HCT116 (cell line): ENCODE results near the gene A4GNT. TPM values are rescaled to one million over a fixed set of nuclear protein-coding genes. Genes with fewer than 3 reads are reported as not detected.

Experiments used
- ATAC-seq: fragments of 200-7000 bp; cut with Tn5 transposase; 2 replicates; pipeline ENCODE4 v1.9.1; 2020; ENCODE audit warnings: mild to moderate bottlenecking, moderate library complexity
- BruUV-seq: library from RNA; stranded (reverse); fragments of 400-500 nt; replicated peaks from 2 replicates; lab custom pipeline; 2021; lab: Mats Ljungman, UMichigan
- CTCF ChIA-PET: fragments of 300-600 bp; sonication (Branson Sonifier 250); formaldehyde crosslinking; loops from one replicate; lab custom pipeline; 2021; ENCODE audit warnings: antibody characterized with exemption; lab: Charles Lee
- POLR2A ChIA-PET: fragments of 300-600, 350-600 bp; sonication (Branson Sonifier 250); formaldehyde crosslinking; loops from one replicate; lab custom pipeline; 2021; ENCODE audit warnings: antibody characterized with exemption; lab: Charles Lee
- RAD21 ChIA-PET, 2 experiments: fragments of 300-600 bp; sonication (Branson Sonifier 250); formaldehyde crosslinking; loops; one replicate each; lab custom pipeline; 2023; ENCODE audit warnings: low total read pairs in 2 of 2; ENCODE audit not compliant: uncharacterized antibody in 2 of 2, unreplicated experiment in 2 of 2, low non-redundant PET in 1 of 2; lab: Charles Lee
- DNase-seq: peaks from one replicate; pipeline ENCODE4 v3.0.0-alpha.2; 2010; ENCODE audit warnings: low read depth, low spot score
- H2AFZ ChIP-seq: fragments of 200-600 bp; shearing (Covaris generic), sonication (generic); 2 replicates; pipeline ENCODE4 v1.6.1; 2017; ENCODE audit warnings: low read depth, mixed run types, mixed read lengths, antibody characterized with exemption, low read length; ENCODE audit not compliant: poor library complexity, severe bottlenecking
- H3K27ac ChIP-seq: 2 replicates; pipeline ENCODE4 v1.5.1; 2012; ENCODE audit warnings: low read depth, low read length
- H3K27me3 ChIP-seq: fragments of 200-600 bp; sonication (generic); 2 replicates; pipeline ENCODE4 v1.6.1; 2016; ENCODE audit warnings: mixed run types, low read length, mixed read lengths; ENCODE audit not compliant: insufficient read depth
- H3K36me3 ChIP-seq, 2 experiments: fragments of 200-500 bp in 1 of 2; fragments of 200-600 bp in 1 of 2; sonication (Bioruptor generic) in 1 of 2; sonication (generic) in 1 of 2; 2 replicates each; pipeline versions ENCODE4 v1.5.1 to v1.6.1; 2014 to 2016; ENCODE audit warnings: low read length in 2 of 2, inconsistent platforms in 1 of 2, mixed read lengths in 1 of 2, mixed run types in 1 of 2; ENCODE audit not compliant: insufficient read depth in 2 of 2, control insufficient read depth in 1 of 2
- H3K4me1 ChIP-seq, 2 experiments: fragments of 200-600 bp in 1 of 2; sonication (generic) in 1 of 2; 2 replicates each; pipeline versions ENCODE4 v1.5.1 to v1.6.1; 2012 to 2017; ENCODE audit warnings: low read length in 2 of 2, inconsistent platforms in 1 of 2, mild to moderate bottlenecking in 1 of 2, mixed read lengths in 1 of 2, mixed run types in 1 of 2, moderate library complexity in 1 of 2; ENCODE audit not compliant: insufficient read depth in 2 of 2, control insufficient read depth in 1 of 2
- H3K4me2 ChIP-seq: fragments of 200-600 bp; sonication (generic); 2 replicates; pipeline ENCODE4 v1.6.1; 2017; ENCODE audit warnings: mixed run types, low read length, mixed read lengths
- H3K4me3 ChIP-seq, 2 experiments: fragments of 200-600 bp in 1 of 2; sonication (generic) in 1 of 2; replicated peaks in 1 of 2; 2 replicates each; pipeline ENCODE4 v1.5.1; 2011 to 2016; ENCODE audit warnings: low read length in 2 of 2, control low read depth in 1 of 2, low read depth in 1 of 2, mild to moderate bottlenecking in 1 of 2, mixed read lengths in 1 of 2, mixed run types in 1 of 2
- H3K79me2 ChIP-seq: fragments of 200-600 bp; sonication (generic); 2 replicates; pipeline ENCODE4 v1.6.1; 2017; ENCODE audit warnings: mild to moderate bottlenecking, mixed run types, low read length, moderate library complexity, mixed read lengths; ENCODE audit not compliant: insufficient read depth
- H3K9ac ChIP-seq: fragments of 200-600 bp; sonication (generic); 2 replicates; pipeline ENCODE4 v1.6.1; 2016; ENCODE audit warnings: low read length, mixed read lengths
- H3K9me2 ChIP-seq: fragments of 200-600 bp; sonication (generic), shearing (Covaris generic); 2 replicates; pipeline ENCODE4 v1.6.1; 2017; ENCODE audit warnings: mixed run types, mild to moderate bottlenecking, moderate library complexity; ENCODE audit not compliant: insufficient read depth
- H3K9me3 ChIP-seq, 2 experiments: fragments of 200-500 bp in 1 of 2; fragments of 200-600 bp in 1 of 2; sonication (Bioruptor generic) in 1 of 2; sonication (generic) in 1 of 2; 2 replicates each; pipeline ENCODE4 v1.6.1; 2014 to 2017; ENCODE audit warnings: low read length in 2 of 2, mixed read lengths in 2 of 2, inconsistent platforms in 1 of 2, low read depth in 1 of 2, mild to moderate bottlenecking in 1 of 2, mixed run types in 1 of 2, moderate library complexity in 1 of 2; ENCODE audit not compliant: control insufficient read depth in 1 of 2, insufficient read depth in 1 of 2
- H4K20me1 ChIP-seq: fragments of 200-600 bp; sonication (generic), shearing (Covaris generic); 2 replicates; pipeline ENCODE4 v1.6.1; 2017; ENCODE audit warnings: mixed run types, mild to moderate bottlenecking, moderate library complexity; ENCODE audit not compliant: insufficient read depth
- CBX3 ChIP-seq: IDR thresholded peaks from 2 replicates; pipeline ENCODE4 v1.6.1; 2012; ENCODE audit warnings: low read depth
- CEBPB ChIP-seq: IDR thresholded peaks from 2 replicates; pipeline ENCODE4 v1.6.1; 2012; ENCODE audit warnings: low read depth
- ELF1 ChIP-seq: IDR thresholded peaks from 2 replicates; pipeline ENCODE4 v1.6.1; 2012; ENCODE audit warnings: low read depth, borderline replicate concordance
- EZH2phosphoT487 ChIP-seq: fragments of 200-600 bp; IDR thresholded peaks from 2 replicates; pipeline ENCODE4 v1.6.1; 2018; ENCODE audit warnings: antibody characterized with exemption, borderline replicate concordance
- FOSL1 ChIP-seq: IDR thresholded peaks from 2 replicates; pipeline ENCODE4 v1.6.1; 2012; ENCODE audit warnings: low read depth
- JUND ChIP-seq: IDR thresholded peaks from 2 replicates; pipeline ENCODE4 v1.6.1; 2012
- POLR2A ChIP-seq: IDR thresholded peaks from 2 replicates; pipeline ENCODE4 v1.7.0; 2011; ENCODE audit warnings: borderline replicate concordance; ENCODE audit not compliant: insufficient read depth, insufficient read length; ENCODE audit errors: extremely low read depth
- POLR2AphosphoS5 ChIP-seq: IDR thresholded peaks from 2 replicates; pipeline ENCODE4 v1.6.1; 2011; ENCODE audit warnings: mild to moderate bottlenecking, low read depth, low read length, moderate library complexity
- RAD21 ChIP-seq: IDR thresholded peaks from 2 replicates; pipeline ENCODE4 v1.6.1; 2012; ENCODE audit warnings: low read depth, mild to moderate bottlenecking
- REST ChIP-seq: IDR thresholded peaks from 2 replicates; pipeline ENCODE4 v1.6.1; 2012; ENCODE audit warnings: low read depth
- SIN3A ChIP-seq: IDR thresholded peaks from 2 replicates; pipeline ENCODE4 v1.6.1; 2012; ENCODE audit warnings: low read depth
- SRF ChIP-seq: IDR thresholded peaks from 2 replicates; pipeline ENCODE4 v1.6.1; 2012; ENCODE audit warnings: low read depth
- TCF7L2 ChIP-seq: IDR thresholded peaks from 2 replicates; pipeline ENCODE4 v1.7.0; 2011; ENCODE audit warnings: borderline replicate concordance, inconsistent platforms; ENCODE audit not compliant: insufficient read depth, insufficient read length; ENCODE audit errors: extremely low read depth
- YY1 ChIP-seq: IDR thresholded peaks from 2 replicates; pipeline ENCODE4 v1.6.1; 2011; ENCODE audit warnings: low read length, low read depth, moderate library complexity, mild to moderate bottlenecking; ENCODE audit not compliant: insufficient replicate concordance; ENCODE audit errors: extremely low read depth
- ZFX ChIP-seq: fragments of 450-650 bp; IDR thresholded peaks from 2 replicates; pipeline ENCODE4 v1.6.1; 2017
- ZNF274 ChIP-seq: fragments of 200-500 bp; sonication (Bioruptor generic); IDR thresholded peaks from 2 replicates; pipeline ENCODE4 v1.6.1; 2014; ENCODE audit warnings: mild to moderate bottlenecking, low read depth, low read length, inconsistent platforms
- intact Hi-C: fragments of 100-400 bp; cut with micrococcal nuclease; formaldehyde crosslinking; loops from 2 replicates; pipeline ENCODE4 v1.10.0; 2022
- total RNA-seq: library from RNA; stranded (reverse); gene quantifications from one replicate; pipeline ENCODE4 v1.2.1, GENCODE V29; 2021; ENCODE audit not compliant: unreplicated experiment
- TF ChIP-seq, protein P1 (sequence below): IDR thresholded peaks from 2 replicates; pipeline ENCODE4 v1.6.1; 2011; ENCODE audit warnings: mild to moderate bottlenecking, low read length, moderate library complexity; ENCODE audit not compliant: insufficient replicate concordance; ENCODE audit errors: extremely low read depth
- TF ChIP-seq, protein P2 (sequence below), 3 experiments: fragments of 200-600 bp in 1 of 3; sonication (generic) in 1 of 3; IDR thresholded peaks in 2 of 3; conservative IDR thresholded peaks in 1 of 3; 2 replicates each; pipeline ENCODE4 v1.5.1; 2012 to 2017; ENCODE audit warnings: low read depth in 2 of 3, low read length in 2 of 3, antibody characterized with exemption in 1 of 3, borderline replicate concordance in 1 of 3, control low read depth in 1 of 3, mild to moderate bottlenecking in 1 of 3, mixed read lengths in 1 of 3, mixed run types in 1 of 3, moderate library complexity in 1 of 3; ENCODE audit not compliant: insufficient read depth in 1 of 3
- TF ChIP-seq, protein P3 (sequence below): IDR thresholded peaks from 2 replicates; pipeline ENCODE4 v1.6.1; 2012

The A4GNT gene
- total RNA-seq, 1 experiment from 2014 or later: not detected

GRCh38 chr3:138137861-138138260, 5.7 kb upstream of the A4GNT start:
- Histone ChIP-seq H3K27ac (no peak overlapping the region), H3K9me2 (no peaks in the 10 kb centered on the region), H3K9me3 (no peaks in the 10 kb centered on the region), H3K4me1 (no peaks in the 10 kb centered on the region), H3K27me3 (no peaks in the 10 kb centered on the region), H4K20me1 (no peaks in the 10 kb centered on the region), H3K36me3 (no peaks in the 10 kb centered on the region), H2AFZ (no peak overlapping the region), H3K79me2 (no peaks in the 10 kb centered on the region), H3K9ac (no peak overlapping the region), H3K4me3 (no peak overlapping the region), H3K4me2 (no peak overlapping the region)
- CTCF ChIA-PET: no interaction called here
- no peak for TF ChIP-seq SRF
- TF ChIP-seq POLR2AphosphoS5: no peak
- TF ChIP-seq ELF1: no peak
- no peak for TF ChIP-seq JUND
- TF ChIP-seq YY1: no peak
- TF ChIP-seq, protein P1, sequence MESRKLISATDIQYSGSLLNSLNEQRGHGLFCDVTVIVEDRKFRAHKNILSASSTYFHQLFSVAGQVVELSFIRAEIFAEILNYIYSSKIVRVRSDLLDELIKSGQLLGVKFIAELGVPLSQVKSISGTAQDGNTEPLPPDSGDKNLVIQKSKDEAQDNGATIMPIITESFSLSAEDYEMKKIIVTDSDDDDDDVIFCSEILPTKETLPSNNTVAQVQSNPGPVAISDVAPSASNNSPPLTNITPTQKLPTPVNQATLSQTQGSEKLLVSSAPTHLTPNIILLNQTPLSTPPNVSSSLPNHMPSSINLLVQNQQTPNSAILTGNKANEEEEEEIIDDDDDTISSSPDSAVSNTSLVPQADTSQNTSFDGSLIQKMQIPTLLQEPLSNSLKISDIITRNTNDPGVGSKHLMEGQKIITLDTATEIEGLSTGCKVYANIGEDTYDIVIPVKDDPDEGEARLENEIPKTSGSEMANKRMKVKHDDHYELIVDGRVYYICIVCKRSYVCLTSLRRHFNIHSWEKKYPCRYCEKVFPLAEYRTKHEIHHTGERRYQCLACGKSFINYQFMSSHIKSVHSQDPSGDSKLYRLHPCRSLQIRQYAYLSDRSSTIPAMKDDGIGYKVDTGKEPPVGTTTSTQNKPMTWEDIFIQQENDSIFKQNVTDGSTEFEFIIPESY: no peak
- TF ChIP-seq EZH2phosphoT487: no peak
- TF ChIP-seq ZFX: no peak
- TF ChIP-seq SIN3A: no peak
- no peak for TF ChIP-seq ZNF274
- TF ChIP-seq CBX3: no peak
- no peak for TF ChIP-seq FOSL1
- no peak for TF ChIP-seq POLR2A
- TF ChIP-seq TCF7L2: no peak
- no peak for TF ChIP-seq CEBPB
- TF ChIP-seq, protein P2, sequence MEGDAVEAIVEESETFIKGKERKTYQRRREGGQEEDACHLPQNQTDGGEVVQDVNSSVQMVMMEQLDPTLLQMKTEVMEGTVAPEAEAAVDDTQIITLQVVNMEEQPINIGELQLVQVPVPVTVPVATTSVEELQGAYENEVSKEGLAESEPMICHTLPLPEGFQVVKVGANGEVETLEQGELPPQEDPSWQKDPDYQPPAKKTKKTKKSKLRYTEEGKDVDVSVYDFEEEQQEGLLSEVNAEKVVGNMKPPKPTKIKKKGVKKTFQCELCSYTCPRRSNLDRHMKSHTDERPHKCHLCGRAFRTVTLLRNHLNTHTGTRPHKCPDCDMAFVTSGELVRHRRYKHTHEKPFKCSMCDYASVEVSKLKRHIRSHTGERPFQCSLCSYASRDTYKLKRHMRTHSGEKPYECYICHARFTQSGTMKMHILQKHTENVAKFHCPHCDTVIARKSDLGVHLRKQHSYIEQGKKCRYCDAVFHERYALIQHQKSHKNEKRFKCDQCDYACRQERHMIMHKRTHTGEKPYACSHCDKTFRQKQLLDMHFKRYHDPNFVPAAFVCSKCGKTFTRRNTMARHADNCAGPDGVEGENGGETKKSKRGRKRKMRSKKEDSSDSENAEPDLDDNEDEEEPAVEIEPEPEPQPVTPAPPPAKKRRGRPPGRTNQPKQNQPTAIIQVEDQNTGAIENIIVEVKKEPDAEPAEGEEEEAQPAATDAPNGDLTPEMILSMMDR (IDR thresholded peaks at IDR 0.05 in 2 of 3, conservative IDR thresholded peaks at IDR 0.05 in 1 of 3; ENCODE audit: borderline replicate concordance in 1 of 3, insufficient read depth in 1 of 3, low read depth in 2 of 3, low read length in 2 of 3): no peak
- TF ChIP-seq RAD21: no peak
- TF ChIP-seq, protein P3, sequence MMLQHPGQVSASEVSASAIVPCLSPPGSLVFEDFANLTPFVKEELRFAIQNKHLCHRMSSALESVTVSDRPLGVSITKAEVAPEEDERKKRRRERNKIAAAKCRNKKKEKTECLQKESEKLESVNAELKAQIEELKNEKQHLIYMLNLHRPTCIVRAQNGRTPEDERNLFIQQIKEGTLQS: no peak
- TF ChIP-seq REST: no peak
- RAD21 ChIA-PET: no interaction called here
- POLR2A ChIA-PET: no interaction called here
- DNase-seq (no peak), ATAC-seq (no peak)
- intact Hi-C loops: no loop called here
- no TSS peak for BruUV-seq
